Suprapubic skin (tissue), 4 donors: ENCODE data around the gene CYP8B1. TPM values are rescaled to one million over a fixed set of nuclear protein-coding genes. Genes with fewer than 3 reads are reported as not detected.

ENCODE experiments used
- DNase-seq, 2 donors: peaks; one replicate each; pipeline ENCODE4 v3.0.0-alpha.2; 2019; ENCODE audit warnings: low spot score in 2 of 2
- H3K27ac ChIP-seq: fragments of 200-600 bp; sonication (generic); one replicate; pipeline ENCODE4 v1.5.1; 2019
- H3K27me3 ChIP-seq: fragments of 200-600 bp; sonication (generic); one replicate; pipeline ENCODE4 v1.5.1; 2019
- H3K36me3 ChIP-seq: fragments of 200-600 bp; sonication (generic); one replicate; pipeline ENCODE4 v1.5.1; 2019
- H3K4me1 ChIP-seq: fragments of 200-600 bp; sonication (generic); one replicate; pipeline ENCODE4 v1.5.1; 2019
- H3K4me3 ChIP-seq: fragments of 200-600 bp; sonication (generic); one replicate; pipeline ENCODE4 v1.5.1; 2019; ENCODE audit warnings: mild to moderate bottlenecking
- H3K9me3 ChIP-seq: fragments of 200-600 bp; sonication (generic); one replicate; pipeline ENCODE4 v1.5.1; 2019
- CTCF ChIP-seq, 2 donors: fragments of 200-600 bp in 1 of 2; fragments of 450-650 bp in 1 of 2; sonication (generic) in 1 of 2; IDR thresholded peaks; one replicate each; pipeline ENCODE4 v1.5.1; 2016 to 2019; ENCODE audit warnings: antibody characterized with exemption in 2 of 2, mild to moderate bottlenecking in 1 of 2, moderate library complexity in 1 of 2
- EP300 ChIP-seq: sonication (generic); formaldehyde crosslinking; IDR thresholded peaks from one replicate; pipeline ENCODE4 v1.6.1; 2017; ENCODE audit warnings: antibody characterized with exemption
- POLR2A ChIP-seq, 2 donors: fragments of 450-650 bp; IDR thresholded peaks; one replicate each; pipeline ENCODE4 v1.6.1; 2017; ENCODE audit warnings: antibody characterized with exemption in 2 of 2, mild to moderate bottlenecking in 2 of 2, moderate library complexity in 2 of 2
- POLR2AphosphoS5 ChIP-seq, 3 donors: sonication (generic); formaldehyde crosslinking; IDR thresholded peaks; one replicate each; pipeline ENCODE4 v1.6.1; 2017; ENCODE audit warnings: antibody characterized with exemption in 3 of 3
- WGBS: methylation state at CpG from one replicate; pipeline ENCODE4 v1.1.5; 2018; 5-methylcytosine and 5-hydroxymethylcytosine counted together
- total RNA-seq, 4 donors: library from RNA; depleted of rRNA; stranded (reverse); fragments of >200 nt; gene quantifications; one replicate each; pipeline ENCODE4 v1.1.0, GENCODE V29; 2016

Gene CYP8B1
- total RNA-seq, 4 donors from 2014 or later: not detected

DNA sequence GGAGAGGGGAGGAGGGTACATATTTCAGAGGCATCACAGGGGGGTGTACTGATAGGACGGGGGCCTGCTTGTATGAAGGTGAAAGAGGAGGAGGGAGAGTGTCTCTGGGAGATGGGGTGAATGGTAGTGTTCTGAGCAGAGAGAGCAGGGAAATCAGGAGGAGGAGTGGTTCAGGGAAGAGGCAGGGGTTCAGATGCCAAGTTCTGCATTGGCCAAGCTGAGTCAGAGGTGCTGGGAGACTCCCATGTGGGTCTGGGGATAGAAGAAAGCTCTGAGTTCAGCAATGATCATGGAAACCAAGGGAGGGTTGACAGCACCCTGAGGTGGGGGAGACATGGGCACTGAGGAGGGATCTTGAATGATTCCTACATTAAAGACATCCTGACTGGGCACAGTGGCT, 3.0 kb downstream of the CYP8B1 start:
- no peaks in the 10 kb centered on the region for H3K27me3 ChIP-seq
- H3K27ac ChIP-seq: no peak overlapping the region
- peaks cover 4% of the 10 kb centered on the region for H3K4me1 ChIP-seq
- no peaks in the 10 kb centered on the region for H3K36me3 ChIP-seq
- WGBS: 57% methylated on average over 1 of the region's 1 CpG
- H3K4me3 ChIP-seq: no peak overlapping the region
- H3K9me3 ChIP-seq: no peaks in the 10 kb centered on the region
- DNase-seq: no peak
- TF ChIP-seq EP300: no peak
- no peak for TF ChIP-seq POLR2AphosphoS5 (IDR thresholded peaks at IDR 0.05)
- TF ChIP-seq POLR2A (IDR thresholded peaks at IDR 0.05): no peak

DNA sequence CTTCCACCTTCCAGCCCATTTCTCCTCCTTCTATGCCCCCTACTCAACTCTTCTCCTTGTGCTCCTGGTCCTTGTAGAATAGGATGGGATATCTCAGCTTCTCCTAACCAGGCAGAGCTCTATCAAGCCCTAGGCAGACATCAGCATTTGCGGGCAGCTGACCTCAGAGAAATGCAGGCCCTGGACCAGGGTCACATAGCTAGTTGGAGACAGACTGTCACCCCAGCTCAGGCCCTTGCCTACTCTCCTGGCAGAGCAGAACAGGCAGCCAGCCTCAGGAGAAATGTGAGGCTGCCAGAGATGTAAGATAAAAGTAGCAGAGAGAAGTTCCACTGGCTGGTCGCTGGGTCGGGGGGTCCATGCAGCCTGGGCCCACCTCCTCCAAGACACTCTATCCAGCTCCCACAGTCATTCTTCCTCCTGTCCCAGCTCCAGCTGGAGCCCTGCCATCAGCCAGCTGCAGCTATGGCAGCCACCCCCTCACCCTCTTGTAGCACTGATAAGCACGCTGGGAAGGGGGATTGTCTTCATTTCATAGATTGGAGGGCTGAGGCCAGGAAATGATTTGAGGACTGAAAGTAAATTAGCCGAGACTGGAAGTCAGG, 4.0 kb downstream of the CYP8B1 start:
- Histone ChIP-seq H3K27ac (no peak overlapping the region), H3K9me3 (no peaks in the 10 kb centered on the region), H3K4me1 (peaks cover 4% of the 10 kb centered on the region), H3K4me3 (no peak overlapping the region), H3K36me3 (no peaks in the 10 kb centered on the region), H3K27me3 (no peaks in the 10 kb centered on the region)
- DNase-seq: no peak
- TF ChIP-seq CTCF (IDR thresholded peaks at IDR 0.05) (no peak), POLR2AphosphoS5 (IDR thresholded peaks at IDR 0.05) (no peak), EP300 (no peak), POLR2A (IDR thresholded peaks at IDR 0.05) (no peak)
- 67% methylated on average over 5 of the region's 5 CpGs for WGBS

- H3K27ac ChIP-seq: no peak overlapping the region
- TF ChIP-seq POLR2A (IDR thresholded peaks at IDR 0.05) (no peak), CTCF (IDR thresholded peaks at IDR 0.05) (no peak), EP300 (no peak), POLR2AphosphoS5 (IDR thresholded peaks at IDR 0.05) (no peak)
- H3K9me3 ChIP-seq: no peaks in the 10 kb centered on the region
- no peaks in the 10 kb centered on the region for H3K27me3 ChIP-seq
- no peak for DNase-seq
- 74% methylated on average over 5 of the region's 5 CpGs for WGBS
- no peak overlapping the region for H3K4me3 ChIP-seq
- peaks cover 4% of the 10 kb centered on the region for H3K4me1 ChIP-seq
- H3K36me3 ChIP-seq: no peaks in the 10 kb centered on the region
These were observed 6.8 kb downstream of the CYP8B1 start for GRCh38 chr3:42868841-42869240.

DNA sequence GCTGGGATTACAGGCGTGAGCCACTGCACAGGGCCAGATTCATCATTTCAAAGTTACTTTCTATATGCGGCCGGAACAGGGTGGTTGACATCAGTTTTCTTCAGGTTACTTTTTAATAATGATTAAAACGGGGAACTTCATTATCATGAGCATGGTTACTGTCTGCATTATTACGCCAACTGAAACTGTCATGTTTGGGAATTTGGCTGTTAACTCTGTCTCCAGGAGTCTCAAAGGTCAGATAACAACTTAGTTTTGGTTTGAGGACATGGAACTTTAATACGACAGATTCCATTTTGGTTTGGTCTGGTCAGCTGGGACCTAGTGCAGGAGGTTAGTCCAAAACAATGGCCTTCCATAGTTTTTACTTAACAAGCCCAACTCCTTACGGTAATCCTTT, 8.5 kb downstream of the CYP8B1 start:
- TF ChIP-seq POLR2AphosphoS5 (IDR thresholded peaks at IDR 0.05): no peak
- Histone ChIP-seq H3K27ac (no peak overlapping the region), H3K9me3 (no peaks in the 10 kb centered on the region), H3K4me1 (peaks cover 4% of the 10 kb centered on the region), H3K4me3 (no peak overlapping the region), H3K27me3 (no peaks in the 10 kb centered on the region), H3K36me3 (no peaks in the 10 kb centered on the region)
- DNase-seq: peak in 1 of 2 donors; percentile 47
- WGBS: 93% methylated on average over 7 of the region's 7 CpGs

DNA sequence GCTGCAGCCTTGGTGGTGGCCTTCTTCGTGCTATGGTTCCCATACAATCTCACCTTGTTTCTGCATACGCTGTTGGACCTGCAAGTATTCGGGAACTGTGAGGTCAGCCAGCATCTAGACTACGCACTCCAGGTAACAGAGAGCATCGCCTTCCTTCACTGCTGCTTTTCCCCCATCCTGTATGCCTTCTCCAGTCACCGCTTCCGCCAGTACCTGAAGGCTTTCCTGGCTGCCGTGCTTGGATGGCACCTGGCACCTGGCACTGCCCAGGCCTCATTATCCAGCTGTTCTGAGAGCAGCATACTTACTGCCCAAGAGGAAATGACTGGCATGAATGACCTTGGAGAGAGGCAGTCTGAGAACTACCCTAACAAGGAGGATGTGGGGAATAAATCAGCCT, 10.4 kb downstream of the CYP8B1 start:
- WGBS: 98% methylated on average over 8 of the region's 8 CpGs
- Histone ChIP-seq H3K27me3 (no peaks in the 10 kb centered on the region), H3K4me3 (no peak overlapping the region), H3K36me3 (no peaks in the 10 kb centered on the region), H3K9me3 (no peaks in the 10 kb centered on the region), H3K4me1 (no peaks in the 10 kb centered on the region), H3K27ac (no peak overlapping the region)
- TF ChIP-seq CTCF (IDR thresholded peaks at IDR 0.05) (no peak), EP300 (no peak), POLR2AphosphoS5 (IDR thresholded peaks at IDR 0.05) (no peak), POLR2A (IDR thresholded peaks at IDR 0.05) (no peak)
- DNase-seq: peak in 1 of 2 donors; percentile 50

DNA sequence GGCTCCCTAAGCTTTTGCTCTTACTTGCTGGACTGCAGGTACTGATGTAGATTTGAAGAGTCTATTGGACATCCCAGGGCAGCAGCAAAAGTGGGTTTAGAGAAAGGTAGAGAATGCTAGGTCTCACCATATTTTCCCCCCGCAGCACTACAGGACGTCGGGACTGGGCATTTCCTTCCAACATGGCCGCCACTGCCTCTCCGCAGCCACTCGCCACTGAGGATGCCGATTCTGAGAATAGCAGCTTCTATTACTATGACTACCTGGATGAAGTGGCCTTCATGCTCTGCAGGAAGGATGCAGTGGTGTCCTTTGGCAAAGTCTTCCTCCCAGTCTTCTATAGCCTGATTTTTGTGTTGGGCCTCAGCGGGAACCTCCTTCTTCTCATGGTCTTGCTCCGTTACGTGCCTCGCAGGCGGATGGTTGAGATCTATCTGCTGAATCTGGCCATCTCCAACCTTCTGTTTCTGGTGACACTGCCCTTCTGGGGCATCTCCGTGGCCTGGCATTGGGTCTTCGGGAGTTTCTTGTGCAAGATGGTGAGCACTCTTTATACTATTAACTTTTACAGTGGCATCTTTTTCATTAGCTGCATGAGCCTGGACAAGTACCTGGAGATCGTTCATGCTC, 11.2 kb downstream of the CYP8B1 start:
- no peak overlapping the region for H3K27ac ChIP-seq
- TF ChIP-seq EP300: no peak
- no peak for TF ChIP-seq POLR2AphosphoS5 (IDR thresholded peaks at IDR 0.05)
- TF ChIP-seq POLR2A (IDR thresholded peaks at IDR 0.05): no peak
- TF ChIP-seq CTCF (IDR thresholded peaks at IDR 0.05): no peak
- no peaks in the 10 kb centered on the region for H3K4me1 ChIP-seq
- no peaks in the 10 kb centered on the region for H3K27me3 ChIP-seq
- peak in 1 of 2 donors; percentile 62 for DNase-seq
- H3K9me3 ChIP-seq: no peaks in the 10 kb centered on the region
- 96% methylated on average over 15 of the region's 15 CpGs for WGBS
- no peak overlapping the region for H3K4me3 ChIP-seq
- H3K36me3 ChIP-seq: no peaks in the 10 kb centered on the region
